WTC11 (cell line): ENCODE results near the gene PCDHB8. TPM values are rescaled to one million over a fixed set of nuclear protein-coding genes. Genes with fewer than 3 reads are reported as not detected.
"Not testable (repeated sequence)": the region's sequence is repeated elsewhere in the genome, so short reads cannot be mapped to it uniquely, and the experiment has no call there.

Experiments used
- ATAC-seq: fragments of 200-7000 bp; cut with Tn5 transposase; 2 replicates; pipeline ENCODE4 v1.10.0; 2021; ENCODE audit warnings: mild to moderate bottlenecking, moderate library complexity
- CTCF ChIA-PET: fragments of 300-600 bp; sonication (Branson Sonifier 250); formaldehyde crosslinking; loops from one replicate; lab custom pipeline; 2021; ENCODE audit warnings: antibody characterized with exemption; lab: Charles Lee
- POLR2A ChIA-PET: fragments of 350-600 bp; sonication (Branson Sonifier 250); formaldehyde crosslinking; loops from one replicate; lab custom pipeline; 2021; ENCODE audit warnings: antibody characterized with exemption; lab: Charles Lee
- DNase-seq: peaks from one replicate; pipeline ENCODE4 v3.0.0; 2021; ENCODE audit warnings: low spot score
- H3K27ac Mint-ChIP-seq: 2 replicates; pipeline ENCODE4 v1.8.0; 2021; ENCODE audit warnings: mixed read lengths
- H3K27me3 Mint-ChIP-seq: 2 replicates; pipeline ENCODE4 v1.8.0; 2021; ENCODE audit warnings: low read depth, mild to moderate bottlenecking, moderate library complexity, mixed read lengths
- H3K36me3 Mint-ChIP-seq: 2 replicates; pipeline ENCODE4 v1.8.0; 2021; ENCODE audit warnings: mixed read lengths
- H3K4me1 Mint-ChIP-seq: 2 replicates; pipeline ENCODE4 v1.8.0; 2022; ENCODE audit warnings: mixed read lengths
- H3K4me3 Mint-ChIP-seq: 2 replicates; pipeline ENCODE4 v1.8.0; 2021; ENCODE audit warnings: mild to moderate bottlenecking, moderate library complexity, mixed read lengths
- H3K9me3 Mint-ChIP-seq: 2 replicates; pipeline ENCODE4 v1.8.0; 2021; ENCODE audit warnings: mixed read lengths
- ESRRA ChIP-seq: sonication (generic); formaldehyde crosslinking; IDR thresholded peaks from 2 replicates; pipeline ENCODE4 v1.8.1; 2022; ENCODE audit warnings: mild to moderate bottlenecking, missing genetic modification reagents, borderline replicate concordance
- GABPB1 ChIP-seq: sonication (generic); formaldehyde crosslinking; IDR thresholded peaks from 2 replicates; pipeline ENCODE4 v1.8.1; 2023; ENCODE audit warnings: mild to moderate bottlenecking, missing genetic modification reagents
- HMGXB4 ChIP-seq: sonication (generic); formaldehyde crosslinking; IDR thresholded peaks from 2 replicates; pipeline ENCODE4 v1.8.1; 2023; ENCODE audit warnings: mild to moderate bottlenecking, moderate library complexity, missing genetic modification reagents
- JUN ChIP-seq: sonication (generic); formaldehyde crosslinking; IDR thresholded peaks from 2 replicates; pipeline ENCODE4 v1.8.0; 2023; ENCODE audit warnings: mild to moderate bottlenecking, missing genetic modification reagents
- MXD4 ChIP-seq: fragments of 250-450 bp; sonication (Bioruptor Pico); IDR thresholded peaks from 2 replicates; pipeline ENCODE4 v1.8.0; 2021; ENCODE audit warnings: mild to moderate bottlenecking, moderate library complexity, borderline replicate concordance
- TEAD4 ChIP-seq: sonication (generic); formaldehyde crosslinking; IDR thresholded peaks from 2 replicates; pipeline ENCODE4 v1.8.0; 2022; ENCODE audit warnings: mild to moderate bottlenecking, missing genetic modification reagents
- total RNA-seq: library from RNA; stranded (reverse); gene quantifications from 3 replicates; pipeline ENCODE4 v1.2.3, GENCODE V29; 2021
- TF ChIP-seq, protein P1 (sequence below): sonication (generic); formaldehyde crosslinking; IDR thresholded peaks from 2 replicates; pipeline ENCODE4 v1.8.0; 2022; ENCODE audit warnings: mild to moderate bottlenecking, missing genetic modification reagents
- TF ChIP-seq, protein P2 (sequence below): sonication (generic); formaldehyde crosslinking; IDR thresholded peaks from 2 replicates; pipeline ENCODE4 v1.8.0; 2023; ENCODE audit warnings: missing genetic modification reagents
- TF ChIP-seq, protein P3 (sequence below): sonication (generic); formaldehyde crosslinking; IDR thresholded peaks from 2 replicates; pipeline ENCODE4 v1.8.0; 2022; ENCODE audit warnings: mild to moderate bottlenecking, missing genetic modification reagents

Gene PCDHB8
- total RNA-seq, 1 experiment from 2014 or later, result 4.1 TPM

DNA sequence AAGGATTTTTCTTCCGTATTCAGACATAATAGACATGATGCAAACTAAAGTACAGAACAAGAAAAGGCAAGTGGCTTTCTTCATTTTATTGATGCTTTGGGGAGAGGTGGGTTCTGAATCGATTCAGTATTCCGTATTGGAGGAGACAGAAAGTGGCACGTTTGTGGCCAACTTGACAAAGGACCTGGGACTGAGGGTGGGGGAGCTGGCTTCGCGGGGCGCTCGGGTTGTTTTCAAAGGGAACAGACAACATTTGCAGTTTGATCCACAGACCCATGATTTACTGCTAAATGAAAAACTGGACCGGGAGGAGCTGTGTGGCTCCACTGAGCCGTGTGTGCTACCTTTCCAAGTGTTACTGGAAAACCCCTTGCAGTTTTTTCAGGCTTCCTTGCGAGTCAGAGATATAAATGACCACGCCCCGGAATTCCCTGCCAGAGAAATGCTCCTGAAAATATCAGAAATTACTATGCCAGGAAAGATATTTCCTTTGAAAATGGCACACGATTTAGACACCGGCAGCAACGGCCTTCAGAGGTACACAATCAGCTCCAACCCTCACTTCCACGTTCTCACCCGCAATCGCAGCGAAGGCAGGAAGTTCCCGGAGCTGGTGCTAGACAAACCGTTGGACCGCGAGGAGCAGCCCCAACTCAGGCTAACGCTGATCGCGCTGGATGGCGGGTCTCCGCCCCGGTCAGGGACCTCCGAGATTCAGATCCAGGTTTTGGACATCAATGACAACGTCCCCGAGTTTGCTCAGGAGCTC, 27.2 kb upstream of the PCDHB8 start:
- ChIA-PET POLR2A (no interaction called here), CTCF (interaction anchor here (0.8 to 1.8 kb wide), 19 partner anchors 9 to 413 kb away, joined by 3 to 22 read pairs (median 5); partner anchors contain the start of genes PCDHA8, PCDHB10, PCDHB11 and PCDHB14)
- ATAC-seq (no peak), DNase-seq (no peak)
- H3K27me3 Mint-ChIP-seq, result peaks cover 4% of the 10 kb centered on the region; the same call in 1 of the 2 replicates
- peaks cover 18% of the 10 kb centered on the region for H3K9me3 Mint-ChIP-seq
- H3K4me3 Mint-ChIP-seq, result no peak overlapping the region
- no peak overlapping the region for H3K27ac Mint-ChIP-seq
- peaks cover 15% of the 10 kb centered on the region for H3K36me3 Mint-ChIP-seq
- no peaks in the 10 kb centered on the region for H3K4me1 Mint-ChIP-seq
- TF ChIP-seq JUN, result no peak
- TF ChIP-seq ESRRA (CRISPR knock-in tag), result no peak
- TF ChIP-seq, protein P1, sequence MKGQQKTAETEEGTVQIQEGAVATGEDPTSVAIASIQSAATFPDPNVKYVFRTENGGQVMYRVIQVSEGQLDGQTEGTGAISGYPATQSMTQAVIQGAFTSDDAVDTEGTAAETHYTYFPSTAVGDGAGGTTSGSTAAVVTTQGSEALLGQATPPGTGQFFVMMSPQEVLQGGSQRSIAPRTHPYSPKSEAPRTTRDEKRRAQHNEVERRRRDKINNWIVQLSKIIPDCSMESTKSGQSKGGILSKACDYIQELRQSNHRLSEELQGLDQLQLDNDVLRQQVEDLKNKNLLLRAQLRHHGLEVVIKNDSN (CRISPR knock-in tag), result no peak
- no peak for TF ChIP-seq HMGXB4
- no peak for TF ChIP-seq TEAD4 (CRISPR knock-in tag)
- TF ChIP-seq MXD4, result no peak
- TF ChIP-seq, protein P2, sequence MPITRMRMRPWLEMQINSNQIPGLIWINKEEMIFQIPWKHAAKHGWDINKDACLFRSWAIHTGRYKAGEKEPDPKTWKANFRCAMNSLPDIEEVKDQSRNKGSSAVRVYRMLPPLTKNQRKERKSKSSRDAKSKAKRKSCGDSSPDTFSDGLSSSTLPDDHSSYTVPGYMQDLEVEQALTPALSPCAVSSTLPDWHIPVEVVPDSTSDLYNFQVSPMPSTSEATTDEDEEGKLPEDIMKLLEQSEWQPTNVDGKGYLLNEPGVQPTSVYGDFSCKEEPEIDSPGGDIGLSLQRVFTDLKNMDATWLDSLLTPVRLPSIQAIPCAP (CRISPR knock-in tag), result no peak
- TF ChIP-seq, protein P3, sequence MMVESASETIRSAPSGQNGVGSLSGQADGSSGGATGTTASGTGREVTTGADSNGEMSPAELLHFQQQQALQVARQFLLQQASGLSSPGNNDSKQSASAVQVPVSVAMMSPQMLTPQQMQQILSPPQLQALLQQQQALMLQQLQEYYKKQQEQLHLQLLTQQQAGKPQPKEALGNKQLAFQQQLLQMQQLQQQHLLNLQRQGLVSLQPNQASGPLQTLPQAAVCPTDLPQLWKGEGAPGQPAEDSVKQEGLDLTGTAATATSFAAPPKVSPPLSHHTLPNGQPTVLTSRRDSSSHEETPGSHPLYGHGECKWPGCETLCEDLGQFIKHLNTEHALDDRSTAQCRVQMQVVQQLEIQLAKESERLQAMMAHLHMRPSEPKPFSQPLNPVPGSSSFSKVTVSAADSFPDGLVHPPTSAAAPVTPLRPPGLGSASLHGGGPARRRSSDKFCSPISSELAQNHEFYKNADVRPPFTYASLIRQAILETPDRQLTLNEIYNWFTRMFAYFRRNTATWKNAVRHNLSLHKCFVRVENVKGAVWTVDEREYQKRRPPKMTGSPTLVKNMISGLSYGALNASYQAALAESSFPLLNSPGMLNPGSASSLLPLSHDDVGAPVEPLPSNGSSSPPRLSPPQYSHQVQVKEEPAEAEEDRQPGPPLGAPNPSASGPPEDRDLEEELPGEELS (CRISPR knock-in tag), result no peak

- ChIA-PET POLR2A (no interaction called here), CTCF (interaction anchor here (1.5 to 1.8 kb wide), 6 partner anchors 10 to 310 kb away, joined by 3 to 22 read pairs (median 6); partner anchors contain the start of genes PCDHA8, PCDHB4, PCDHB5 and PCDHB9)
- no peak for TF ChIP-seq GABPB1 (CRISPR knock-in tag)
- ATAC-seq (no peak), DNase-seq (no peak)
- H3K27ac Mint-ChIP-seq, result no peak overlapping the region
- 0 out of 2 replicates have a peak, but pooled peaks cover 4% of the 10 kb centered on the region for H3K4me1 Mint-ChIP-seq
- H3K9me3 Mint-ChIP-seq, result peaks cover 18% of the 10 kb centered on the region
- peaks cover 4% of the 10 kb centered on the region; the same call in 1 of the 2 replicates for H3K27me3 Mint-ChIP-seq
- no peak overlapping the region for H3K4me3 Mint-ChIP-seq
- H3K36me3 Mint-ChIP-seq, result peaks cover 15% of the 10 kb centered on the region
These were observed 26.6 kb upstream of the PCDHB8 start for GRCh38 chr5:141150993-141151325.

GRCh38 chr5:141151632-141152031, 26.0 kb upstream of the PCDHB8 start:
- DNase-seq, ATAC-seq, H3K27ac Mint-ChIP-seq, POLR2A ChIA-PET, H3K4me1 Mint-ChIP-seq, H3K4me3 Mint-ChIP-seq, H3K27me3 Mint-ChIP-seq: not testable (repeated sequence)
- Mint-ChIP-seq H3K36me3 (peaks cover 16% of the 10 kb centered on the region), H3K9me3 (peaks cover 19% of the 10 kb centered on the region)
- CTCF ChIA-PET, result interaction anchor here (1.1 kb wide), 1 partner anchor 16 kb away, joined by 5 read pairs; the partner anchor contains the start of gene PCDHB5

DNA sequence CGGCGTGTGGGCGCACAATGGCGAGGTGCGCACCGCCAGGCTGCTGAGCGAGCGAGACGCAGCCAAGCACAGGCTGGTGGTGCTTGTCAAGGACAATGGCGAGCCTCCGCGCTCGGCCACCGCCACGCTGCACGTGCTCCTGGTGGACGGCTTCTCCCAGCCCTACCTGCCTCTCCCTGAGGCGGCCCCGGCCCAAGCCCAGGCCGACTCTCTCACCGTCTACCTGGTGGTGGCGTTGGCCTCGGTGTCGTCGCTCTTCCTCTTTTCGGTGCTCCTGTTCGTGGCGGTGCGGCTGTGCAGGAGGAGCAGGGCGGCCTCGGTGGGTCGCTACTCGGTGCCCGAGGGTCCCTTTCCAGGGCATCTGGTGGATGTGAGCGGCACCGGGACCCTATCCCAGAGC, 25.5 kb upstream of the PCDHB8 start:
- H3K9me3 Mint-ChIP-seq, result peaks cover 24% of the 10 kb centered on the region
- CTCF ChIA-PET, result interaction anchor here (0.9 to 1.1 kb wide), 3 partner anchors 17 to 41 kb away, joined by 3 to 5 read pairs (median 3); partner anchors contain the start of gene PCDHB5
- H3K27me3 Mint-ChIP-seq, H3K4me1 Mint-ChIP-seq, H3K27ac Mint-ChIP-seq, POLR2A ChIA-PET, H3K4me3 Mint-ChIP-seq, ATAC-seq, DNase-seq: not testable (repeated sequence)
- H3K36me3 Mint-ChIP-seq, result peaks cover 21% of the 10 kb centered on the region
